GM23248 (cell line): ENCODE results near the gene BLACAT1.

ENCODE experiments used
- EZH2 ChIP-seq: fragments of 200-600 bp; sonication (generic); IDR thresholded peaks from 2 replicates; pipeline ENCODE4 v1.6.1; 2018; ENCODE audit warnings: antibody characterized with exemption, mild to moderate bottlenecking; ENCODE audit not compliant: insufficient read depth, poor library complexity, severe bottlenecking
- EZH2phosphoT487 ChIP-seq: fragments of 200-600 bp; sonication (generic); IDR thresholded peaks from 2 replicates; pipeline ENCODE4 v1.6.1; 2018; ENCODE audit warnings: antibody characterized with exemption, moderate library complexity, mild to moderate bottlenecking, low read depth; ENCODE audit not compliant: insufficient read depth

DNA sequence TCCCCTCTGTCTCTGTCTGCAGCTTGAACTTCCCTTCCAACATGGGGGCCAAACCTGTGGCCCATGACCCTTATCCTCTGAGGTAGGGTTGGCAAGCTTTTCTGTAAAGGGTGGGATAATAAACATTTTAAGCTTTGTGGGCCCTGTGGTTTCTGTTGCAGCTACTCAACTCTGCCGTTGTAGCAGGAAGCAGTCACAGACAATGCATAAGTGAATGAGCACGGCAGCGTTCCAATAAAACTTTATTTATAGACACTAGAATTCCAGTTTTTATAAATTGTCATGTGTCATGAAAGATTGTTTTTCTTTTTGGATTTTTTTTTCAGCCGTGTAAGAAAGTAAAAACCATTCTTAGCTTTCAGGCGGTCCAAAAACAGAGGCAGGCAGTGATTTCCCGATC is 30.4 kb upstream of the BLACAT1 start:
- TF ChIP-seq EZH2, result no peak
- no peak for TF ChIP-seq EZH2phosphoT487
